DND-41 (cell line): Measurements from ENCODE around the gene TSC2.
"Not testable (repeated sequence)": the region's sequence is repeated elsewhere in the genome, so short reads cannot be mapped to it uniquely, and the experiment has no call there.

Experiments
- CTCF ChIP-seq: IDR thresholded peaks from 2 replicates; pipeline ENCODE4 v1.5.1; 2012; ENCODE audit warnings: borderline replicate concordance, low read length, moderate library complexity, mild to moderate bottlenecking; ENCODE audit not compliant: poor library complexity, severe bottlenecking; ENCODE audit errors: extremely low read depth
- EZH2 ChIP-seq: IDR thresholded peaks from 3 replicates; pipeline ENCODE4 v1.6.1; 2012; ENCODE audit warnings: borderline replicate concordance, low read depth, mild to moderate bottlenecking, moderate library complexity, low read length, inconsistent platforms; ENCODE audit not compliant: severe bottlenecking

GRCh38 chr16:2033909-2034695, 13.7 kb upstream of the TSC2 start:
- TF ChIP-seq CTCF, EZH2: not testable (repeated sequence)
